Left kidney (tissue), 2 donors: ENCODE results near the gene CHPF2. TPM values are rescaled to one million over a fixed set of nuclear protein-coding genes. Genes with fewer than 3 reads are reported as not detected.

Experiments
- DNase-seq: peaks from one replicate; pipeline ENCODE4 v3.0.0-alpha.2; 2013
- polyA plus RNA-seq: library from polyadenylated mRNA; unstranded; fragments of 120-200 nt; gene quantifications from one replicate; pipeline ENCODE4 v1.2.1, GENCODE V29; 2013; ENCODE audit not compliant: insufficient read length

The CHPF2 gene
- polyA plus RNA-seq, 1 donor: 21.2 TPM

GRCh38 chr7:151286148-151286547, 53.9 kb downstream of the CHPF2 start:
- DNase-seq: no peak

Other genes with a start within 250 kb of the CHPF2 start
- gene NOS3, start 241.5 kb upstream of the CHPF2 start, polyA plus RNA-seq: 8.7 TPM
- 3.0 TPM for gene ATG9B, start 208.0 kb upstream of the CHPF2 start, polyA plus RNA-seq
- gene ABCB8, start 204.0 kb upstream of the CHPF2 start, polyA plus RNA-seq: 28.4 TPM
- gene ASIC3, start 184.0 kb upstream of the CHPF2 start, polyA plus RNA-seq: 2.3 TPM
- 17.8 TPM for gene CDK5, start 174.6 kb upstream of the CHPF2 start, polyA plus RNA-seq
- gene SLC4A2, start 172.9 kb upstream of the CHPF2 start, polyA plus RNA-seq: 84.4 TPM
- gene FASTK, start 151.7 kb upstream of the CHPF2 start, polyA plus RNA-seq: 47.8 TPM
- gene TMUB1, start 149.0 kb upstream of the CHPF2 start, polyA plus RNA-seq: 19.7 TPM
- gene AGAP3, start 146.0 kb upstream of the CHPF2 start, polyA plus RNA-seq: 65.0 TPM
- 0.22 TPM for gene GBX1, start 64.8 kb upstream of the CHPF2 start, polyA plus RNA-seq
- gene ASB10, start 45.2 kb upstream of the CHPF2 start, polyA plus RNA-seq: not detected
- gene H2BK1, start 22.0 kb upstream of the CHPF2 start, polyA plus RNA-seq: not detected
- 24.6 TPM for gene ABCF2, start 5.3 kb upstream of the CHPF2 start, polyA plus RNA-seq
- gene SMARCD3, start 16.2 kb downstream of the CHPF2 start, polyA plus RNA-seq: 80.6 TPM
- 100.0 TPM for gene NUB1, start 109.3 kb downstream of the CHPF2 start, polyA plus RNA-seq
- gene WDR86, start 177.6 kb downstream of the CHPF2 start, polyA plus RNA-seq: 38.8 TPM
- 4.4 TPM for gene CRYGN, start 207.7 kb downstream of the CHPF2 start, polyA plus RNA-seq